DMS79 treated with DMSO at 0.1 percent for 48 hours (cell line): ENCODE data around the gene GAS2L2.

Experiments used
- DNase-seq: peaks from one replicate; lab custom pipeline; 2025; lab: John Stamatoyannopoulos, UW

The GAS2L2 gene

GRCh38 chr17:35747540-35748017, 5.5 kb downstream of the GAS2L2 start:
- peak; percentile 85 for DNase-seq

GRCh38 chr17:35745749-35746320, 7.2 kb downstream of the GAS2L2 start:
- DNase-seq = no peak

GRCh38 chr17:35745246-35745645, 7.8 kb downstream of the GAS2L2 start:
- DNase-seq = no peak

GRCh38 chr17:35744830-35745229, 8.2 kb downstream of the GAS2L2 start:
- no peak for DNase-seq

GRCh38 chr17:35743626-35744328, 9.3 kb downstream of the GAS2L2 start:
- DNase-seq = no peak

- no peak for DNase-seq
These were observed 10.1 kb downstream of the GAS2L2 start for GRCh38 chr17:35742896-35743477.

- no peak for DNase-seq
These were observed 10.5 kb downstream of the GAS2L2 start for GRCh38 chr17:35742496-35742895.

- no peak for DNase-seq
These were observed 11.8 kb downstream of the GAS2L2 start for GRCh38 chr17:35740997-35741931.

- DNase-seq = no peak
These were observed 12.8 kb downstream of the GAS2L2 start for GRCh38 chr17:35740216-35740615.

- DNase-seq = no peak
These were observed 14.4 kb downstream of the GAS2L2 start for GRCh38 chr17:35738519-35739133.

GRCh38 chr17:35736236-35736635, 16.8 kb downstream of the GAS2L2 start:
- no peak for DNase-seq

- DNase-seq = no peak
These were observed 17.8 kb downstream of the GAS2L2 start for GRCh38 chr17:35735036-35735805.

- DNase-seq = no peak
These were observed 18.6 kb downstream of the GAS2L2 start for GRCh38 chr17:35734396-35734795.

GRCh38 chr17:35733366-35733765, 19.7 kb downstream of the GAS2L2 start:
- DNase-seq = peak; percentile 28

GRCh38 chr17:35732806-35733136, 20.3 kb downstream of the GAS2L2 start:
- DNase-seq = no peak

- no peak for DNase-seq
These were observed 20.9 kb downstream of the GAS2L2 start for GRCh38 chr17:35731917-35732805.

- peak; percentile 16 for DNase-seq
These were observed 21.7 kb downstream of the GAS2L2 start, which contains the start of gene RASL10B for GRCh38 chr17:35731239-35731916. TSS of gene RASL10B (plus strand) at chr17:35731639. CDS start at chr17:35735185, 3,546 bp downstream.

GRCh38 chr17:35730400-35731005, 22.5 kb downstream of the GAS2L2 start:
- DNase-seq = no peak

GRCh38 chr17:35729405-35729833, 23.6 kb downstream of the GAS2L2 start:
- peak; percentile 13 for DNase-seq
